Ureter (tissue), 1 donor: ENCODE measurements around the gene ARHGEF3. TPM values are rescaled to one million over a fixed set of nuclear protein-coding genes. Genes with fewer than 3 reads are reported as not detected.
A peak's percentile ranks its signal among the peaks of the same experiment; 100 is the strongest.
"Not testable (repeated sequence)": the region's sequence is repeated elsewhere in the genome, so short reads cannot be mapped to it uniquely, and the experiment has no call there.

Source experiments
- DNase-seq: peaks from one replicate; pipeline ENCODE4 v3.0.0-alpha.2; 2020; ENCODE audit warnings: low spot score
- total RNA-seq: library from RNA; stranded (reverse); gene quantifications from one replicate; pipeline ENCODE4 v1.2.4, GENCODE V29; 2023
- donor health status: DM: yes; HTN: yes; CAD: no.

Gene ARHGEF3
- total RNA-seq, 1 donor from 2014 or later = 50.0 TPM

- no peak for DNase-seq
Observed at GRCh38 chr3:56737006-56737405, 64.7 kb downstream of the ARHGEF3 start.

GRCh38 chr3:56732109-56732508 is 69.6 kb downstream of the ARHGEF3 start:
- no peak for DNase-seq

- no peak for DNase-seq
Observed at GRCh38 chr3:56725175-56725574, 76.6 kb downstream of the ARHGEF3 start.

- DNase-seq = no peak
Observed at GRCh38 chr3:56724676-56725075, 77.1 kb downstream of the ARHGEF3 start.

GRCh38 chr3:56720849-56721248 is 80.9 kb downstream of the ARHGEF3 start:
- DNase-seq = no peak

GRCh38 chr3:56718809-56719208 is 82.9 kb downstream of the ARHGEF3 start:
- DNase-seq = not testable (repeated sequence)

GRCh38 chr3:56711344-56711743 is 90.4 kb downstream of the ARHGEF3 start:
- DNase-seq = no peak

GRCh38 chr3:56707412-56707811 is 94.3 kb downstream of the ARHGEF3 start:
- DNase-seq = not testable (repeated sequence)

GRCh38 chr3:56706629-56707028 is 95.1 kb downstream of the ARHGEF3 start:
- no peak for DNase-seq

- no peak for DNase-seq
Observed at GRCh38 chr3:56704706-56705105, 97.0 kb downstream of the ARHGEF3 start.

GRCh38 chr3:56702490-56703315 is 99.0 kb downstream of the ARHGEF3 start:
- peak; percentile 69 for DNase-seq

GRCh38 chr3:56700151-56700550 is 101.6 kb downstream of the ARHGEF3 start:
- DNase-seq = no peak

GRCh38 chr3:56694867-56695683 is 106.7 kb downstream of the ARHGEF3 start:
- no peak for DNase-seq

GRCh38 chr3:56693750-56694149 is 108.0 kb downstream of the ARHGEF3 start:
- no peak for DNase-seq

GRCh38 chr3:56692520-56693433 is 109.0 kb downstream of the ARHGEF3 start:
- DNase-seq = not testable (repeated sequence)

GRCh38 chr3:56692001-56692365 is 109.8 kb downstream of the ARHGEF3 start:
- not testable (repeated sequence) for DNase-seq

GRCh38 chr3:56691165-56692000 is 110.4 kb downstream of the ARHGEF3 start:
- no peak for DNase-seq

- no peak for DNase-seq
Observed at GRCh38 chr3:56689303-56689702, 112.4 kb downstream of the ARHGEF3 start.

GRCh38 chr3:56688191-56688590 is 113.6 kb downstream of the ARHGEF3 start:
- no peak for DNase-seq

- DNase-seq = no peak
Observed at GRCh38 chr3:56684029-56684428, 117.7 kb downstream of the ARHGEF3 start.
